ENCODE measurements around the gene MRPS30.
"Not testable (repeated sequence)": the region's sequence is repeated elsewhere in the genome, so short reads cannot be mapped to it uniquely, and the experiment has no call there.

The MRPS30 gene

GRCh38 chr5:44814761-44815160 lies 6.0 kb downstream of the MRPS30 start:
- no peak for DNase-seq (ENCODE audit: low spot score)

- DNase-seq (ENCODE audit: low spot score): no peak
Measured at GRCh38 chr5:44821164-44821563, 12.4 kb downstream of the MRPS30 start.

GRCh38 chr5:44824662-44825061 lies 15.9 kb downstream of the MRPS30 start:
- DNase-seq (ENCODE audit: low spot score): not testable (repeated sequence)

- DNase-seq (ENCODE audit: low spot score): no peak
Measured at GRCh38 chr5:44827681-44828080, 18.9 kb downstream of the MRPS30 start.

- no peak for DNase-seq (ENCODE audit: low spot score)
Measured at GRCh38 chr5:44828719-44829118, 20.0 kb downstream of the MRPS30 start.

- no peak for DNase-seq (ENCODE audit: low spot score)
Measured at GRCh38 chr5:44830951-44831350, 22.2 kb downstream of the MRPS30 start.

GRCh38 chr5:44833249-44833648 lies 24.5 kb downstream of the MRPS30 start:
- DNase-seq (ENCODE audit: low spot score): no peak

GRCh38 chr5:44835693-44836092 lies 26.9 kb downstream of the MRPS30 start:
- no peak for DNase-seq (ENCODE audit: low spot score)

GRCh38 chr5:44839018-44839681 lies 30.4 kb downstream of the MRPS30 start:
- no peak for DNase-seq (ENCODE audit: low spot score)

- DNase-seq (ENCODE audit: low spot score): no peak
Measured at GRCh38 chr5:44842496-44843282, 33.9 kb downstream of the MRPS30 start.

GRCh38 chr5:44844744-44845143 lies 36.0 kb downstream of the MRPS30 start:
- no peak for DNase-seq (ENCODE audit: low spot score)

GRCh38 chr5:44845777-44846176 lies 37.0 kb downstream of the MRPS30 start:
- no peak for DNase-seq (ENCODE audit: low spot score)

- no peak for DNase-seq (ENCODE audit: low spot score)
Measured at GRCh38 chr5:44847206-44847852, 38.6 kb downstream of the MRPS30 start.

GRCh38 chr5:44860267-44860666 lies 51.5 kb downstream of the MRPS30 start:
- no peak for DNase-seq (ENCODE audit: low spot score)

GRCh38 chr5:44862808-44863207 lies 54.1 kb downstream of the MRPS30 start:
- DNase-seq (ENCODE audit: low spot score): no peak
